SK-N-MC (cell line): ENCODE results near the gene RPL10.

Experiments used
- DNase-seq: peaks from one replicate; pipeline ENCODE4 v3.0.0-alpha.2; 2011; ENCODE audit warnings: low read depth, low spot score
- H3K27ac ChIP-seq: fragments of 200-600 bp; sonication (generic); 2 replicates; pipeline ENCODE4 v1.5.1; 2016; ENCODE audit warnings: mixed run types
- H3K36me3 ChIP-seq: fragments of 200-600 bp; sonication (generic); 2 replicates; pipeline ENCODE4 v1.6.1; 2017; ENCODE audit warnings: antibody characterized with exemption, low read length, mixed read lengths; ENCODE audit not compliant: insufficient read depth
- H3K4me3 ChIP-seq: fragments of 200-600 bp; sonication (generic); 2 replicates; pipeline ENCODE4 v1.5.1; 2016
- H3K9ac ChIP-seq: fragments of 200-600 bp; sonication (generic); 2 replicates; pipeline ENCODE4 v1.8.0; 2017; ENCODE audit warnings: mixed run types, mixed read lengths; ENCODE audit not compliant: insufficient read length
- H3K9me3 ChIP-seq: fragments of 200-600 bp; sonication (generic); 2 replicates; pipeline ENCODE4 v1.6.1; 2017; ENCODE audit warnings: low read depth, mild to moderate bottlenecking, antibody characterized with exemption, low read length, moderate library complexity, mixed read lengths
- EZH2 ChIP-seq: fragments of 200-600 bp; sonication (generic); IDR thresholded peaks from one replicate; pipeline ENCODE4 v1.6.1; 2017; ENCODE audit warnings: antibody characterized with exemption
- FOXP2 ChIP-seq: optimal IDR thresholded peaks from 2 replicates; pipeline ENCODE3; 2011; ENCODE audit warnings: mild to moderate bottlenecking, moderate library complexity; ENCODE audit not compliant: insufficient read depth; ENCODE audit errors: extremely low read length, control extremely low read depth
- POLR2AphosphoS5 ChIP-seq: IDR thresholded peaks from 2 replicates; pipeline ENCODE4 v1.6.1; 2012; ENCODE audit warnings: mild to moderate bottlenecking, low read depth, low read length, borderline replicate concordance

Gene RPL10

DNA sequence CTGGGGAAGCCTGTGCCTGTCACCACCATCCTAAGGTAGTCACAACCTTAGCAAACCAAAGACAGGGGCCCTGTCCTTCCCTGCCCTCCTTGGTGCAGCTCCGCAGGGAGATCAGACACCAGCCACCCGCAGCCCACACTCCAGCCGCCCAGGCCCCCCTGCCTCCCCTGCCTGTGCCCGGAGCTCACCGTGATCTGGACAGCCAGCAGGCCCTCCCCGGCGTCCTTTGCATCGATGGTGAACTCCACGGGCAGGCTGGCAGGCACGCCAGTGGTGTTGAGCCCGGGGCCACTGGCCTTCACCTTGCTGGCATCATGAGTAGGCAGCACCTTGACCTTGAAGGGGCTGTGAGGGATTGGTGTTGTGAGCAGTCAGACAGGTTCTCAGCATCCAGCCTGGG lies 40.2 kb upstream of the RPL10 start:
- H3K27ac ChIP-seq = no peak overlapping the region
- H3K9ac ChIP-seq = no peak overlapping the region
- DNase-seq = no peak
- H3K9me3 ChIP-seq = no peaks in the 10 kb centered on the region
- no peak overlapping the region for H3K4me3 ChIP-seq
- peaks cover 94% of the 10 kb centered on the region for H3K36me3 ChIP-seq
- no peak for TF ChIP-seq POLR2AphosphoS5
- no peak for TF ChIP-seq FOXP2
- TF ChIP-seq EZH2 = no peak

DNA sequence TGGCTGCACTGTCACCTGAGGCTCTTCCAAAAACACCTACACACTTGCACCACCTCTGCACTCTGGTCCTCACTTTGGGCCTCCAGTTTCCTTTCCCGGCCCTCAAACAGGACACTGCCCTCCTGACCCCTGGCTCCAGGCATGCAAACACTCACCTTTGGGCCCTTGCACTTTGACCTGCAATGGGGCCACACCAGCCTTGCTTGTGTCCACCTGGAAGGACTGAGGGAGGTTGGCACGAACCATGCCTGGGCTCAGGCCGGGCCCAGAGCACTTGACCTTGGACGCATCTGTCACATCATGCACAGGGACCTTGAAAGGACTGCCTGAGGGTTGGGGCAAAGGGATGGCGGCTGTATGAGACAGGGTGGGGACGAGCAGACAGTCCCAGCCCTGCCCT lies 39.3 kb upstream of the RPL10 start:
- no peak overlapping the region for H3K4me3 ChIP-seq
- no peak overlapping the region for H3K27ac ChIP-seq
- TF ChIP-seq POLR2AphosphoS5 (no peak), FOXP2 (no peak), EZH2 (no peak)
- H3K9me3 ChIP-seq = no peaks in the 10 kb centered on the region
- peaks cover 90% of the 10 kb centered on the region for H3K36me3 ChIP-seq
- H3K9ac ChIP-seq = no peak overlapping the region
- no peak for DNase-seq

DNA sequence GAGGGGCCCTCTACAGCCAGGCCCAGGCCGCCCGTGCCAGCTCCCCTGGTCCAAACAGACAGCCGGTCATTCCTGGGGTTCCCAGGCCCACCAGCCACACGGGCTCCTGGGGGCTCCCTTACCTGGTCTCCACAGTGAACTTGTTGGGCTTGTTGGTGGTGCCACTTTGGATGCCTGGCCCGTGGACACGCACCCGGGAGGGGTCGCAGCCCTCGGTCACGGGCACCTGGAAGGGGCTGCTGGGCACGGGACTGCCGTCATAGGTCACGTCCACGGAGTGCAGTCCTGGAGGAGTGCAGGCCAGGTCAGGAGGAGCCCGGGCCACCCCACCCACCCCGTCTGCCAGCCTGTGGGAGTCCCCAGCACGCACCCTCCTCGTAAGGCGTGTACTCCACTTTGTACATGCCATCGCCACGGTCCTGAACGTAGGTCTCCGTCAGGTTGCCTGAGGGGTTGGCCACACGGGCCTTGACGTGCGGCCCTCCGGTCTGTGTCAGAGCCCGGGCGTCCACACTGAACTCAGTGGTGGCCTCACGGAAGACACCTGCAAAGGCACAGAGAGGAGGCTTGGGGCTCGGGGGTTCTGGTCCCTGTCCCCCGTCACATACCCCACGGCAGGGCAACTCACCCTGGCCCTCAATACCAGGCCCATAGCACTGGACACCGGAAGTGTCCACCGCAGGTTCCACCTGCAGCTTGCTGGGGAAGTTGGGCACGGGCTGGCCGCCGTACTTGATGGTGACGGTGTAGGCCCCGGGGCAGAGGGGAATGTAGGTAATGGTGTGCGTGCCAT lies 38.6 kb upstream of the RPL10 start:
- no peak for DNase-seq
- Histone ChIP-seq H3K9me3 (no peaks in the 10 kb centered on the region), H3K4me3 (no peak overlapping the region), H3K27ac (no peak overlapping the region), H3K36me3 (peaks cover 90% of the 10 kb centered on the region), H3K9ac (no peak overlapping the region)
- TF ChIP-seq FOXP2 (no peak), POLR2AphosphoS5 (no peak), EZH2 (no peak)

DNA sequence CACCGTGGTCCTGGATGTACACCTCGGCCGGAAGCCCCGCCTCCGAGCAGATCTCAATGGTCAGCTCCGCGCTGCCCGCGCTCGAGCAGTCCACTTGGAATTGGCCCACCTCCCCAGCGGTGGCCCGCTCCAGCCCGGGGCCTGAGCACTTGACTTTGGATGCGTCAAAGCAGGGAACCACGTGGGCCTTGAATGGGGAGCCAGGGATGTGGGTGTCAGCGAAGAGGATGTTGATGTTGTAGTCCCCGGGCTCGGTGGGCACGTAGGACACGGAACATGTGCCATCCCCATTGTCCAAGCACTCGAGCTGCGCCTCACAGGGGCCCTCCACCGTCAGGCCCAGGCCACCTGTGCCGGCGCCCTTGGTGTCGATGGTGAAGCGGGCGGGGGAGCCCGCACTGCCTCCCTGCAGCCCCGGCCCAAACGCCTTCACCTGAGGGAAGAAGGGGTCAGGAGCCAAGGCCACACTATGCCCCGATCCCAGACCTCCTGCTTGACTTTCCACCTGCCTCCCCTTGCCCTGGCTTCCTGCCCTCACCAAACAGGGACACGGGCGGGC lies 37.9 kb upstream of the RPL10 start:
- TF ChIP-seq POLR2AphosphoS5 (no peak), EZH2 (no peak), FOXP2 (no peak)
- no peak for DNase-seq
- Histone ChIP-seq H3K27ac (no peak overlapping the region), H3K9ac (no peak overlapping the region), H3K4me3 (no peak overlapping the region), H3K36me3 (peaks cover 90% of the 10 kb centered on the region), H3K9me3 (no peaks in the 10 kb centered on the region)

DNA sequence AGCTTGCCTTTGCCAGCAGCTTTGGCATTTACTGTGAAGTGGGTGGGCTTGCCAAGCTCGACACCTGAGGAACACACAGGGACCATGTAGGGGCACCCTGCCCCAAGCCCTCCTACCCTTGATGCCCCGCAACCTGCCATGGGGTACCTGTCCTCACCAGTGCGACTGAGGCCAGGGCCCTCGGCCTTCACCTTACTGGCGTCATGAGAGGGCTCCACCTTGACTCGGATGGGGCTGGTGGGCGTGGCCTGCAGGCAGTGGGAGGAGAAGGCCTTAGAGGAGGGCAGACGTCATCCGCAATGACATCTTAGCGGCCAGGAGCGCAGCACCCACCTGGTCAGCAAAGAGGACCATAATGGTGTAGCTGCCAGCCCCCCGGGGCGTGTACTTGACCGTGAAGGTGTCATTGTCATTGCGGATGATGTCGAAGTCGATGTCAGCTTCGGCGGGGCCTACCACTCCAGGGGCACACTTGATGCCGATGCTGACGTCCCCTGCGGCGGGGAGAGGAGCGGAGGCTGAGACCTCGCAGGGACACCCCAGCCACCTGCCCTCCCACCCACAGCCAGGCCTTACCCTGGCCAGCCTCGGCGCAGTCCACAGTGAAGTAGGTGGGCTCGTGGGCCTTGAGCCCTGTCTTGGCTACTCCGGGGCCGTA lies 36.0 kb upstream of the RPL10 start:
- H3K27ac ChIP-seq = no peak overlapping the region
- H3K36me3 ChIP-seq = peaks cover 93% of the 10 kb centered on the region
- TF ChIP-seq POLR2AphosphoS5 (no peak), EZH2 (no peak), FOXP2 (no peak)

DNA sequence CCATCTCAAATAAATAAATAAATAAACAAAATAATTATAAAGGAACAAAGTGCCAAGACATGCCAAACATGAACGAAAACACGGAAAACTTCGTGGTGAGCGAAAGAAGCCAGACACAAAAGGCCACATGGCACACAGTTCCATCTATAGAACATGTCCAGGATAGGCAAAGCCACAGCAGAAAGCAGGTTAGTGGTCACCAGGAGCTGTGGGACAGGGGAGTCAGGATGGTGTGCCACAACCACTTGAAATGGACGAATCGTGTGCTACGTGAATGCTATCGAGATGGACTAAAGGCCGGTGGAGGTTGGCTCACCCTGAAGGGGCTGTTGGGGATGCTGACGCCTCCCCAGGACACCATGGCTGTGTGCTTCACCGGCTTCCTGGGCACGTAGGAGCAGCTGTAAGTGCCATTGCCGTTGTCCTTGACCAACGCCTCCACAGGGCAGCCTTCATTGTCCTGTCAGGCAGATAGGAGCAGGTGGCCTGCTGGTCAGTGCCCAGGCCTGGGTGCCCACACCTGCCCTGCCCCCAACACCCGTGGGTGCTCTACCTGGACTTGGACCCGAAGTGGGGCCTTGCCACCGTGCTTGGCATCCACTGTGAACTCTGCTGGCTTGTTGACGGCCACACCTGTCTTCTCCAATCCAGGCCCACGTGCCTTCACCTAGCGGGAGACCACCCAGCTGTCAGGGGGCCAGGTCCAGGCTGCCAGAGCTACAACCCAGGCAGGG lies 34.3 kb upstream of the RPL10 start:
- Histone ChIP-seq H3K4me3 (no peak overlapping the region), H3K27ac (no peak overlapping the region), H3K9ac (no peak overlapping the region), H3K9me3 (no peaks in the 10 kb centered on the region), H3K36me3 (peaks cover 93% of the 10 kb centered on the region)
- TF ChIP-seq FOXP2 = no peak
- no peak for TF ChIP-seq POLR2AphosphoS5
- no peak for TF ChIP-seq EZH2
- no peak for DNase-seq

More for the DNA sequence above, 36.0 kb upstream of the RPL10 start:
- Histone ChIP-seq H3K9ac (no peak overlapping the region), H3K9me3 (no peaks in the 10 kb centered on the region), H3K4me3 (no peak overlapping the region)
- DNase-seq = no peak

DNA sequence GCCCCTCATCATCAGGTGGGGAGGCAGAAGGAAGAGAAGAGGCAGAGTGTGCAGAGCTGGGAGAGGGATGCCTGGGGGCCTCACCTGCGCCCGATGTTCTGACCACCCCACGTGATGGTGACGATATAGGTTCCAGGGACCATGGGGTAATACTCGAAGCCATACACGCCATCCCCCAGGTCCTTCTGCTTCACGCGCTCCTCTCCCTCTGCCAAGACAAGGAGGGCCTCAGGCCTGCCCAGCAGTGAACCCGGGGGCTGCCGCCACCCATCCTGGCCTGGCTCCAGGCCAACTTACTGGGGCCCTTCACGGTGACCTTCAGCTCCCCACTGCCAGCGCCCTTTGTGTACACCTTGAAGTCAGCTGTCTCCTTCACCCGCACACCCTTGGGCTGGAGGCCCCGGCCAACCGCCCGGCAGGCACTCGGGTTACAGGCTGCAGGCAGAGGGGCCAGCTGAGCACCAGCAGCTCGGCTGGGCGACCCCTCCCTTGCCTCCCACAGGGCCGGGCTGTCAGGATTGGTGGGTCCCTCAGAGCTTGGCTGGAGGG lies 33.1 kb upstream of the RPL10 start:
- Histone ChIP-seq H3K27ac (no peak overlapping the region), H3K9ac (no peak overlapping the region), H3K36me3 (peaks cover 85% of the 10 kb centered on the region), H3K4me3 (no peak overlapping the region), H3K9me3 (no peaks in the 10 kb centered on the region)
- no peak for DNase-seq
- TF ChIP-seq FOXP2 = no peak
- TF ChIP-seq EZH2 = no peak
- no peak for TF ChIP-seq POLR2AphosphoS5
